K562 (cell line): Measurements from ENCODE around the gene GPATCH4. TPM values are rescaled to one million over a fixed set of nuclear protein-coding genes. Genes with fewer than 3 reads are reported as not detected.
A peak's percentile ranks its signal among the peaks of the same experiment; 100 is the strongest.

Experiments used
- ATAC-seq: fragments of 200-7000 bp; cut with Tn5 transposase; 3 replicates; pipeline ENCODE4 v1.9.1; 2020; ENCODE audit warnings: moderate library complexity
- BruUV-seq: library from RNA; stranded (reverse); fragments of 400-500 nt; replicated peaks from 2 replicates; lab custom pipeline; 2021; lab: Mats Ljungman, UMichigan
- CTCF ChIA-PET: fragments of 300-600 bp; formaldehyde crosslinking; extraction: SDS; loops from one replicate; lab custom pipeline; 2021; ENCODE audit warnings: low intra/inter-chr PET ratio; lab: Yijun Ruan, JAX
- POLR2A ChIA-PET: fragments of 300-600, 350-650 bp; sonication (Branson Sonifier 250); formaldehyde crosslinking; extraction: SDS; loops from one replicate; lab custom pipeline; 2021; ENCODE audit warnings: antibody characterized with exemption, inconsistent platforms; lab: Yijun Ruan, JAX
- DNase-seq, 4 experiments: peaks; one replicate each; pipeline versions ENCODE4 v3.0.0 to v3.0.0-alpha.2; 2011 to 2018; ENCODE audit warnings: low spot score in 3 of 4, mixed read lengths in 3 of 4; ENCODE audit errors: extremely low read depth in 1 of 4
- FAIRE-seq: peaks from 2 replicates; lab custom pipeline; 2011; peaks lifted over from hg19 to GRCh38; lab: Jason Lieb, UNC
- H2AFZ ChIP-seq: 2 replicates; pipeline ENCODE4 v1.6.0; 2011; ENCODE audit warnings: low read depth, low read length, control low read depth, inconsistent platforms
- H3K27ac ChIP-seq: fragments of 200-600 bp; 3 replicates; pipeline ENCODE4 v1.8.0; 2011; ENCODE audit warnings: low read depth, mild to moderate bottlenecking, control low read depth, inconsistent platforms, low read length, moderate library complexity, mixed read lengths; ENCODE audit errors: extremely low read depth
- H3K27me3 ChIP-seq, 2 experiments: fragments of 300-600 bp in 1 of 2; 2 replicates in 1 of 2; 3 replicates in 1 of 2; pipeline versions ENCODE4 v1.6.0 to v1.8.0; 2011; ENCODE audit warnings: inconsistent platforms in 2 of 2, low read length in 2 of 2, mild to moderate bottlenecking in 1 of 2, mixed read lengths in 1 of 2, moderate library complexity in 1 of 2; ENCODE audit not compliant: control insufficient read depth in 2 of 2, insufficient read depth in 2 of 2
- H3K36me3 ChIP-seq: fragments of 300-600 bp; 3 replicates; pipeline ENCODE4 v1.8.0; 2011; ENCODE audit warnings: mild to moderate bottlenecking, low read length, inconsistent platforms; ENCODE audit not compliant: control insufficient read depth, insufficient read depth
- H3K4me1 ChIP-seq, 2 experiments: fragments of 200-600 bp in 1 of 2; replicated peaks in 1 of 2; 2 replicates in 1 of 2; 3 replicates in 1 of 2; pipeline versions ENCODE4 v1.5.1 to v1.8.0; 2011; ENCODE audit warnings: inconsistent platforms in 2 of 2, low read length in 2 of 2, mild to moderate bottlenecking in 1 of 2, mixed read lengths in 1 of 2, moderate library complexity in 1 of 2; ENCODE audit not compliant: control insufficient read depth in 2 of 2, insufficient read depth in 2 of 2
- H3K4me2 ChIP-seq: 2 replicates; pipeline ENCODE4 v1.6.1; 2011; ENCODE audit warnings: low read length, control low read depth, inconsistent platforms, mixed read lengths; ENCODE audit not compliant: insufficient read depth
- H3K4me3 ChIP-seq: fragments of 200-600 bp; sonication (generic), shearing (Covaris generic); 2 replicates; pipeline ENCODE4 v1.5.1; 2016; ENCODE audit warnings: control low read depth, inconsistent platforms
- H3K79me2 ChIP-seq: fragments of 200-600 bp; 3 replicates; pipeline ENCODE4 v1.8.0; 2011; ENCODE audit warnings: low read length, inconsistent platforms; ENCODE audit not compliant: control insufficient read depth, insufficient read depth
- H3K9ac ChIP-seq, 2 experiments: 2 replicates each; pipeline versions ENCODE4 v1.6.0 to v1.6.1; 2011; ENCODE audit warnings: low read depth in 2 of 2, low read length in 2 of 2, control low read depth in 1 of 2, inconsistent platforms in 1 of 2, mild to moderate bottlenecking in 1 of 2, mixed read lengths in 1 of 2; ENCODE audit not compliant: insufficient read depth in 1 of 2
- H3K9me1 ChIP-seq: one replicate; pipeline ENCODE4 v1.6.0; 2011; ENCODE audit warnings: inconsistent platforms, mild to moderate bottlenecking, low read length, moderate library complexity; ENCODE audit not compliant: control insufficient read depth, insufficient read depth
- H3K9me3 ChIP-seq: replicated peaks from 2 replicates; pipeline ENCODE4 v1.5.1; 2011; ENCODE audit warnings: low read depth, low read length, inconsistent platforms; ENCODE audit not compliant: control insufficient read depth, insufficient read depth
- H4K20me1 ChIP-seq: replicated peaks from 2 replicates; pipeline ENCODE4 v1.6.1; 2011; ENCODE audit warnings: low read length, inconsistent platforms, mixed read lengths; ENCODE audit not compliant: control insufficient read depth, insufficient read depth
- CBX1 ChIP-seq: sonication (generic); IDR thresholded peaks from 2 replicates; pipeline ENCODE4 v1.6.1; 2016; ENCODE audit warnings: antibody characterized with exemption, low read depth, mild to moderate bottlenecking
- CBX2 ChIP-seq: fragments of 200-600 bp; sonication (generic); IDR thresholded peaks from one replicate; pipeline ENCODE4 v1.6.1; 2012; ENCODE audit warnings: mild to moderate bottlenecking, low read length, inconsistent platforms; ENCODE audit not compliant: insufficient read depth, poor library complexity, severe bottlenecking
- GABPA ChIP-seq: fragments of 200-800 bp; sonication (Bioruptor generic); conservative IDR thresholded peaks from 2 replicates; pipeline ENCODE4 v1.6.1; 2016; ENCODE audit warnings: low read depth, missing genetic modification characterization, missing compliant biosample characterization
- HEY1 ChIP-seq: fragments of 250-450 bp; sonication (Bioruptor Pico); IDR thresholded peaks from 2 replicates; pipeline ENCODE4 v1.5.0; 2020; ENCODE audit warnings: mild to moderate bottlenecking, moderate library complexity, borderline replicate concordance
- HMG20A ChIP-seq: fragments of 450-650 bp; formaldehyde crosslinking; conservative IDR thresholded peaks from 2 replicates; pipeline ENCODE4 v1.4.0; 2020; ENCODE audit warnings: mild to moderate bottlenecking, mixed read lengths
- IFI16 ChIP-seq: fragments of 250-450 bp; sonication (Bioruptor Pico); IDR thresholded peaks from 2 replicates; pipeline ENCODE4 v2.1.2; 2022; ENCODE audit warnings: mild to moderate bottlenecking, inconsistent platforms
- PTBP1 ChIP-seq: fragments of 200-400 bp; formaldehyde crosslinking; IDR thresholded peaks from 2 replicates; pipeline ENCODE4 v1.6.1; 2017; ENCODE audit warnings: low read depth, low read length
- RBM25 ChIP-seq: fragments of 200-400 bp; formaldehyde crosslinking; IDR thresholded peaks from 2 replicates; pipeline ENCODE4 v1.6.1; 2018; ENCODE audit warnings: low read length, low read depth, moderate library complexity; ENCODE audit not compliant: severe bottlenecking
- THAP12 ChIP-seq: fragments of 250-450 bp; sonication (Bioruptor Pico); IDR thresholded peaks from 2 replicates; pipeline ENCODE4 v1.9.0; 2021; ENCODE audit warnings: mild to moderate bottlenecking, inconsistent platforms
- THRAP3 ChIP-seq: fragments of 450-650 bp; IDR thresholded peaks from 2 replicates; pipeline ENCODE4 v1.6.1; 2016; ENCODE audit warnings: mild to moderate bottlenecking, inconsistent platforms, borderline replicate concordance
- ZNF263 ChIP-seq: sonication (generic); formaldehyde crosslinking; IDR thresholded peaks from 2 replicates; pipeline ENCODE4 v1.8.0; 2022; ENCODE audit warnings: mild to moderate bottlenecking, missing genetic modification reagents, borderline replicate concordance
- ZNF354B ChIP-seq: fragments of 250-450 bp; sonication (Bioruptor Pico); IDR thresholded peaks from 2 replicates; pipeline ENCODE4 v1.4.0; 2020
- ZNF57 ChIP-seq: fragments of 450-650 bp; formaldehyde crosslinking; IDR thresholded peaks from 2 replicates; pipeline ENCODE4 v1.4.0; 2020; ENCODE audit warnings: mild to moderate bottlenecking, moderate library complexity
- WGBS: fragments of 100-300 bp; shearing (Covaris generic); methylation state at CpG from one replicate; pipeline ENCODE4 v1.1.6; 2016; ENCODE audit warnings: low coverage, mixed read lengths; ENCODE audit not compliant: insufficient coverage; ENCODE audit errors: missing lambda C conversion rate; 5-methylcytosine and 5-hydroxymethylcytosine counted together
- in situ Hi-C: fragments of 300-500 bp; cut with MboI; formaldehyde crosslinking; loops from 4 replicates; pipeline ENCODE4 v1.15.0; 2018; ENCODE audit warnings: inconsistent platforms, mixed read lengths
- intact Hi-C: fragments of 100-400 bp; cut with micrococcal nuclease; formaldehyde crosslinking; loops from 2 replicates; pipeline ENCODE4 v1.14.2; 2022
- polyA plus RNA-seq, 8 experiments: library from polyadenylated mRNA; depleted of rRNA in 4 of 8; stranded (reverse) in 5 of 8; unstranded in 3 of 8; fragments of >200 nt; fragmentation: Nextera tagmentation in 2 of 8; fragmentation: Illumina TruSeq in 1 of 8; extraction: Ambion mirVana in 2 of 8; extraction: Trizol in 1 of 8; gene quantifications; 2 replicates each; pipeline versions ENCODE4 v1.2.1 to v1.2.3, GENCODE V29; 2011 to 2014; ENCODE audit warnings: inconsistent platforms in 1 of 8, missing spikeins in 1 of 8
- total RNA-seq, 7 experiments: library from RNA; depleted of rRNA in 6 of 7; stranded (reverse); fragments of >200 nt in 6 of 7; fragmentation: Illumina TruSeq in 2 of 7; extraction: Trizol in 2 of 7; gene quantifications; 2 replicates each; pipeline versions ENCODE4 v1.2.1 to v1.2.3, GENCODE V29; 2011 to 2021; ENCODE audit warnings: low replicate concordance in 1 of 7

Gene GPATCH4
- total and polyA plus RNA-seq, 9 of the 15 experiments (the other 6 are each of a cell fraction or from before 2014, with no cell fraction given), result 43.7 to 105 (median 76.5) TPM

GRCh38 chr1:156592910-156593660 lies 8.2 kb downstream of the GPATCH4 start (continued):
- TF ChIP-seq RBM25 (peak; percentile 96), CBX1 (0 out of 2 replicates have a peak, but pooled peaks have one; percentile 48), THRAP3 (no peak)

GRCh38 chr1:156592158-156592909 lies 8.9 kb downstream of the GPATCH4 start:
- FAIRE-seq (peak; percentile 51), ATAC-seq (peak; percentile 12), DNase-seq (peak in 1 of 4 experiments; percentile 41)
- CTCF ChIA-PET, result no interaction called here
- 14% methylated on average over 16 of the region's 16 CpGs for WGBS
- H3K4me1 ChIP-seq, result peaks cover 7 to 15% of the 10 kb centered on the region in 2 experiments; a peak in 4 of 5 replicates
- peak overlapping the region; percentile 88 to 93 for H3K9ac ChIP-seq
- peak overlapping the region; percentile 92 for H3K27ac ChIP-seq
- H4K20me1 ChIP-seq, result no peaks in the 10 kb centered on the region
- no peaks in the 10 kb centered on the region for H3K9me1 ChIP-seq
- peaks cover 21% of the 10 kb centered on the region for H3K79me2 ChIP-seq
- in situ Hi-C loops, result no loop called here
- H2AFZ ChIP-seq, result peak overlapping the region; percentile 93; the same call in 1 of the 2 replicates
- no peaks in the 10 kb centered on the region for H3K9me3 ChIP-seq
- intact Hi-C loops, result no loop called here
- peaks cover 53% of the 10 kb centered on the region for H3K36me3 ChIP-seq
- H3K4me2 ChIP-seq, result peak overlapping the region; percentile 96
- TSS peak; percentile 62 for BruUV-seq
- H3K27me3 ChIP-seq, result no peaks in the 10 kb centered on the region
- POLR2A ChIA-PET, result interaction anchor here (0.5 to 2.6 kb wide), 13 partner anchors 8 to 135 kb away, joined by 3 to 16 read pairs (median 5); partner anchors contain the start of gene GPATCH4
- peak overlapping the region; percentile 88 for H3K4me3 ChIP-seq
- TF ChIP-seq GABPA (no peak), ZNF263 (CRISPR knock-in tag) (no peak), IFI16 (CRISPR knock-in tag) (no peak), ZNF354B (CRISPR knock-in tag) (no peak), HMG20A (CRISPR knock-in tag) (no peak), HEY1 (CRISPR knock-in tag) (peak; percentile 38; the same call in 1 of the 2 replicates), PTBP1 (no peak), CBX2 (no peak), ZNF57 (no peak), THAP12 (CRISPR knock-in tag) (0 out of 2 replicates have a peak, but pooled peaks have one; percentile 17)
